ENCODE results near the gene SPEF1.

The SPEF1 gene

GRCh38 chr20:3751675-3752385 is 29.4 kb downstream of the SPEF1 start:
- H3K4me3 ChIP-seq (ENCODE audit: low read length), result peak overlapping the region; percentile 60
- peaks cover 17% of the 10 kb centered on the region for H3K36me3 ChIP-seq (ENCODE audit: insufficient read depth, low read length)
- H3K9me3 ChIP-seq (ENCODE audit: insufficient read depth, low read depth, low read length), result no peaks in the 10 kb centered on the region
- H3K4me1 ChIP-seq (ENCODE audit: insufficient read depth, low read length), result 0 out of 2 replicates have a peak, but pooled peaks cover 7% of the 10 kb centered on the region
- H3K9ac ChIP-seq (ENCODE audit: low read depth, low read length), result peak overlapping the region; percentile 32; the same call in 1 of the 2 replicates
- H3K27ac ChIP-seq (ENCODE audit: low read depth, low read length), result no peak overlapping the region; the same call in 1 of the 2 replicates
- WGBS, result 4% methylated on average over 95 of the region's 95 CpGs
- H3K27me3 ChIP-seq (ENCODE audit: insufficient read depth, low read length), result peaks cover 51% of the 10 kb centered on the region

GRCh38 chr20:3751305-3751674 is 30.0 kb downstream of the SPEF1 start:
- Histone ChIP-seq H3K9ac (ENCODE audit: low read depth, low read length) (peak overlapping the region; percentile 32; the same call in 1 of the 2 replicates), H3K9me3 (ENCODE audit: insufficient read depth, low read depth, low read length) (no peaks in the 10 kb centered on the region), H3K27me3 (ENCODE audit: insufficient read depth, low read length) (peaks cover 51% of the 10 kb centered on the region), H3K27ac (ENCODE audit: low read depth, low read length) (no peak overlapping the region), H3K4me1 (ENCODE audit: insufficient read depth, low read length) (0 out of 2 replicates have a peak, but pooled peaks cover 7% of the 10 kb centered on the region), H3K36me3 (ENCODE audit: insufficient read depth, low read length) (peaks cover 14% of the 10 kb centered on the region), H3K4me3 (ENCODE audit: low read length) (peak overlapping the region; percentile 60)
- 19% methylated on average over 31 of the region's 31 CpGs for WGBS

- Histone ChIP-seq H3K4me1 (ENCODE audit: insufficient read depth, low read length) (0 out of 2 replicates have a peak, but pooled peaks cover 7% of the 10 kb centered on the region), H3K9me3 (ENCODE audit: insufficient read depth, low read depth, low read length) (no peaks in the 10 kb centered on the region), H3K27me3 (ENCODE audit: insufficient read depth, low read length) (peaks cover 51% of the 10 kb centered on the region), H3K27ac (ENCODE audit: low read depth, low read length) (no peak overlapping the region), H3K36me3 (ENCODE audit: insufficient read depth, low read length) (peaks cover 4% of the 10 kb centered on the region; the same call in 1 of the 2 replicates), H3K4me3 (ENCODE audit: low read length) (peak overlapping the region; percentile 48), H3K9ac (ENCODE audit: low read depth, low read length) (no peak overlapping the region; the same call in 1 of the 2 replicates)
- WGBS, result 13% methylated on average over 72 of the region's 72 CpGs
Observed at GRCh38 chr20:3749689-3750531, 31.3 kb downstream of the SPEF1 start.

GRCh38 chr20:3749087-3749688 is 32.1 kb downstream of the SPEF1 start:
- H3K9ac ChIP-seq (ENCODE audit: low read depth, low read length), result no peak overlapping the region; the same call in 1 of the 2 replicates
- peaks cover 56% of the 10 kb centered on the region for H3K27me3 ChIP-seq (ENCODE audit: insufficient read depth, low read length)
- no peak overlapping the region for H3K27ac ChIP-seq (ENCODE audit: low read depth, low read length)
- peaks cover 7% of the 10 kb centered on the region; the same call in 1 of the 2 replicates for H3K4me1 ChIP-seq (ENCODE audit: insufficient read depth, low read length)
- WGBS, result 84% methylated on average over 23 of the region's 24 CpGs
- H3K36me3 ChIP-seq (ENCODE audit: insufficient read depth, low read length), result no peaks in the 10 kb centered on the region
- H3K9me3 ChIP-seq (ENCODE audit: insufficient read depth, low read depth, low read length), result no peaks in the 10 kb centered on the region
- peak overlapping the region; percentile 48 for H3K4me3 ChIP-seq (ENCODE audit: low read length)

- 90% methylated on average over 16 of the region's 16 CpGs for WGBS
- Histone ChIP-seq H3K36me3 (ENCODE audit: insufficient read depth, low read length) (no peaks in the 10 kb centered on the region), H3K9me3 (ENCODE audit: insufficient read depth, low read depth, low read length) (no peaks in the 10 kb centered on the region), H3K9ac (ENCODE audit: low read depth, low read length) (no peak overlapping the region), H3K27ac (ENCODE audit: low read depth, low read length) (no peak overlapping the region), H3K4me3 (ENCODE audit: low read length) (no peak overlapping the region), H3K27me3 (ENCODE audit: insufficient read depth, low read length) (peaks cover 56% of the 10 kb centered on the region), H3K4me1 (ENCODE audit: insufficient read depth, low read length) (peaks cover 7% of the 10 kb centered on the region; the same call in 1 of the 2 replicates)
Observed at GRCh38 chr20:3748073-3748472, 33.2 kb downstream of the SPEF1 start.

- no peak overlapping the region for H3K9ac ChIP-seq (ENCODE audit: low read depth, low read length)
- no peaks in the 10 kb centered on the region for H3K36me3 ChIP-seq (ENCODE audit: insufficient read depth, low read length)
- H3K9me3 ChIP-seq (ENCODE audit: insufficient read depth, low read depth, low read length), result no peaks in the 10 kb centered on the region
- H3K27ac ChIP-seq (ENCODE audit: low read depth, low read length), result no peak overlapping the region
- 82% methylated on average over 1 of the region's 2 CpGs for WGBS
- H3K4me1 ChIP-seq (ENCODE audit: insufficient read depth, low read length), result peaks cover 3% of the 10 kb centered on the region; the same call in 1 of the 2 replicates
- peaks cover 51% of the 10 kb centered on the region for H3K27me3 ChIP-seq (ENCODE audit: insufficient read depth, low read length)
- no peak overlapping the region for H3K4me3 ChIP-seq (ENCODE audit: low read length)
Observed at GRCh38 chr20:3747471-3747870, 33.8 kb downstream of the SPEF1 start.

- H3K36me3 ChIP-seq (ENCODE audit: insufficient read depth, low read length), result no peaks in the 10 kb centered on the region
- no peak overlapping the region for H3K9ac ChIP-seq (ENCODE audit: low read depth, low read length)
- 87% methylated on average over 11 of the region's 11 CpGs for WGBS
- no peak overlapping the region for H3K27ac ChIP-seq (ENCODE audit: low read depth, low read length)
- no peaks in the 10 kb centered on the region; the same call in 1 of the 2 replicates for H3K4me1 ChIP-seq (ENCODE audit: insufficient read depth, low read length)
- H3K4me3 ChIP-seq (ENCODE audit: low read length), result peak overlapping the region; percentile 54
- H3K27me3 ChIP-seq (ENCODE audit: insufficient read depth, low read length), result peaks cover 33% of the 10 kb centered on the region
- H3K9me3 ChIP-seq (ENCODE audit: insufficient read depth, low read depth, low read length), result no peaks in the 10 kb centered on the region
Observed at GRCh38 chr20:3745686-3746173, 35.5 kb downstream of the SPEF1 start.

- 29% methylated on average over 45 of the region's 45 CpGs for WGBS
Observed at GRCh38 chr20:3744806-3745685, 36.2 kb downstream of the SPEF1 start.

GRCh38 chr20:3744037-3744436 is 37.2 kb downstream of the SPEF1 start:
- no peak overlapping the region for H3K9ac ChIP-seq (ENCODE audit: low read depth, low read length)
- 88% methylated on average over 1 of the region's 1 CpG for WGBS

More at GRCh38 chr20:3744806-3745685, 36.2 kb downstream of the SPEF1 start:
- peak overlapping the region; percentile 48; the same call in 1 of the 2 replicates for H3K9ac ChIP-seq (ENCODE audit: low read depth, low read length)
- H3K4me1 ChIP-seq (ENCODE audit: insufficient read depth, low read length), result peaks cover 1% of the 10 kb centered on the region; the same call in 1 of the 2 replicates
- no peaks in the 10 kb centered on the region for H3K36me3 ChIP-seq (ENCODE audit: insufficient read depth, low read length)
- peak overlapping the region; percentile 70 for H3K4me3 ChIP-seq (ENCODE audit: low read length)
- H3K9me3 ChIP-seq (ENCODE audit: insufficient read depth, low read depth, low read length), result no peaks in the 10 kb centered on the region
- peaks cover 27% of the 10 kb centered on the region for H3K27me3 ChIP-seq (ENCODE audit: insufficient read depth, low read length)
- no peak overlapping the region for H3K27ac ChIP-seq (ENCODE audit: low read depth, low read length)

GRCh38 chr20:3743251-3743650 is 38.0 kb downstream of the SPEF1 start:
- no peak overlapping the region for H3K27ac ChIP-seq (ENCODE audit: low read depth, low read length)
- no peaks in the 10 kb centered on the region for H3K9me3 ChIP-seq (ENCODE audit: insufficient read depth, low read depth, low read length)
- H3K36me3 ChIP-seq (ENCODE audit: insufficient read depth, low read length), result no peaks in the 10 kb centered on the region
- WGBS, result 85% methylated on average over 2 of the region's 2 CpGs
- H3K9ac ChIP-seq (ENCODE audit: low read depth, low read length), result no peak overlapping the region
- peaks cover 10% of the 10 kb centered on the region for H3K4me1 ChIP-seq (ENCODE audit: insufficient read depth, low read length)
- no peak overlapping the region for H3K4me3 ChIP-seq (ENCODE audit: low read length)
- peaks cover 9% of the 10 kb centered on the region; the same call in 1 of the 2 replicates for H3K27me3 ChIP-seq (ENCODE audit: insufficient read depth, low read length)

More at GRCh38 chr20:3744037-3744436, 37.2 kb downstream of the SPEF1 start:
- peaks cover 16% of the 10 kb centered on the region for H3K27me3 ChIP-seq (ENCODE audit: insufficient read depth, low read length)
- H3K27ac ChIP-seq (ENCODE audit: low read depth, low read length), result no peak overlapping the region
- no peaks in the 10 kb centered on the region for H3K36me3 ChIP-seq (ENCODE audit: insufficient read depth, low read length)
- H3K4me1 ChIP-seq (ENCODE audit: insufficient read depth, low read length), result peaks cover 10% of the 10 kb centered on the region
- no peak overlapping the region for H3K4me3 ChIP-seq (ENCODE audit: low read length)
- no peaks in the 10 kb centered on the region for H3K9me3 ChIP-seq (ENCODE audit: insufficient read depth, low read depth, low read length)

Measured in HUES64 (cell line).